ENCODE data around the gene KCNN2.

DNA sequence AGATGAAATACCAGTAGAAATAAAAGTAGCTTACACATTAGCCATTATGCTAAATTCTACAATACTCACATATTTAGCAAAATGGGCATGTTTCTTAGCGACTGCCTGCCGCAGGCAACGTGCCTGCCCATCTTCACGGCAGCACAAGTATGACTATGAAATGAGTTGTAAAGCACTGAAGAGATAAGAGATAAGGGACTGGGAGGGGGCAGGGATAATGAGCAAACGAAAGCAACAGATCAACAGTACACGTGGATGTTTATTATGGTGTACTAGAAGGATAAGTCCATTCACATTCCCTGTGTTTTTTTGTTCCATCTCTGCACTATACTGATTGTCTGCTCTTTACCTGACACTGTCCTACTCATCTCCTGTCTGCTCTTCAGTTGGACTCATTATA lies 44.1 kb upstream of the KCNN2 start:
- no peak for TF ChIP-seq POLR2A (IDR thresholded peaks at IDR 0.05)
- TF ChIP-seq, protein P1, sequence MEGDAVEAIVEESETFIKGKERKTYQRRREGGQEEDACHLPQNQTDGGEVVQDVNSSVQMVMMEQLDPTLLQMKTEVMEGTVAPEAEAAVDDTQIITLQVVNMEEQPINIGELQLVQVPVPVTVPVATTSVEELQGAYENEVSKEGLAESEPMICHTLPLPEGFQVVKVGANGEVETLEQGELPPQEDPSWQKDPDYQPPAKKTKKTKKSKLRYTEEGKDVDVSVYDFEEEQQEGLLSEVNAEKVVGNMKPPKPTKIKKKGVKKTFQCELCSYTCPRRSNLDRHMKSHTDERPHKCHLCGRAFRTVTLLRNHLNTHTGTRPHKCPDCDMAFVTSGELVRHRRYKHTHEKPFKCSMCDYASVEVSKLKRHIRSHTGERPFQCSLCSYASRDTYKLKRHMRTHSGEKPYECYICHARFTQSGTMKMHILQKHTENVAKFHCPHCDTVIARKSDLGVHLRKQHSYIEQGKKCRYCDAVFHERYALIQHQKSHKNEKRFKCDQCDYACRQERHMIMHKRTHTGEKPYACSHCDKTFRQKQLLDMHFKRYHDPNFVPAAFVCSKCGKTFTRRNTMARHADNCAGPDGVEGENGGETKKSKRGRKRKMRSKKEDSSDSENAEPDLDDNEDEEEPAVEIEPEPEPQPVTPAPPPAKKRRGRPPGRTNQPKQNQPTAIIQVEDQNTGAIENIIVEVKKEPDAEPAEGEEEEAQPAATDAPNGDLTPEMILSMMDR (IDR thresholded peaks at IDR 0.05): no peak

Data from tibial nerve (tissue), 3 donors.